Smooth muscle cell (in vitro differentiated cells): Measurements from ENCODE around the gene PTPRO. TPM values are rescaled to one million over a fixed set of nuclear protein-coding genes. Genes with fewer than 3 reads are reported as not detected.

Experiments
- DNase-seq: peaks from one replicate; lab custom pipeline; 2025; ENCODE audit not compliant: unreplicated experiment; lab: John Stamatoyannopoulos, UW
- H2AFZ ChIP-seq: fragments of 200-600 bp; sonication (generic); 2 replicates; pipeline ENCODE4 v1.6.0; 2016; ENCODE audit warnings: antibody characterized with exemption, low read depth, mild to moderate bottlenecking
- H3F3A ChIP-seq: fragments of 200-600 bp; sonication (generic); 2 replicates; pipeline ENCODE4 v1.6.0; 2017; ENCODE audit warnings: antibody characterized with exemption, low read depth
- H3K27ac ChIP-seq: fragments of 200-600 bp; sonication (generic); 2 replicates; pipeline ENCODE4 v1.5.1; 2016; ENCODE audit warnings: low read depth, mild to moderate bottlenecking
- H3K27me3 ChIP-seq: fragments of 200-600 bp; sonication (generic); 2 replicates; pipeline ENCODE4 v1.6.1; 2016; ENCODE audit warnings: low read depth, mild to moderate bottlenecking
- H3K36me3 ChIP-seq: fragments of 200-600 bp; sonication (generic); 2 replicates; pipeline ENCODE4 v1.5.1; 2016; ENCODE audit warnings: low read depth
- H3K4me1 ChIP-seq: fragments of 200-600 bp; sonication (generic); 2 replicates; pipeline ENCODE4 v1.5.1; 2016; ENCODE audit warnings: low read depth
- H3K4me2 ChIP-seq: fragments of 200-600 bp; sonication (generic); 2 replicates; pipeline ENCODE4 v1.6.0; 2016; ENCODE audit warnings: mild to moderate bottlenecking
- H3K4me3 ChIP-seq: fragments of 200-600 bp; sonication (generic); 2 replicates; pipeline ENCODE4 v1.5.1; 2016; ENCODE audit warnings: mild to moderate bottlenecking
- H3K79me2 ChIP-seq: fragments of 200-600 bp; sonication (generic); 2 replicates; pipeline ENCODE4 v1.6.0; 2016; ENCODE audit warnings: low read depth, mild to moderate bottlenecking
- H3K9ac ChIP-seq: fragments of 200-600 bp; sonication (generic); 2 replicates; pipeline ENCODE4 v1.6.0; 2016; ENCODE audit warnings: low read depth
- H3K9me3 ChIP-seq: fragments of 200-600 bp; sonication (generic); replicated peaks from 2 replicates; pipeline ENCODE4 v1.5.1; 2016; ENCODE audit warnings: low read depth
- H4K20me1 ChIP-seq: fragments of 200-600 bp; sonication (generic); 2 replicates; pipeline ENCODE4 v1.6.0; 2016; ENCODE audit warnings: low read depth
- CTCF ChIP-seq: fragments of 200-600 bp; sonication (generic); IDR thresholded peaks from 2 replicates; pipeline ENCODE4 v1.5.1; 2017; ENCODE audit warnings: borderline replicate concordance, mild to moderate bottlenecking, antibody characterized with exemption; ENCODE audit not compliant: insufficient read depth, poor library complexity, severe bottlenecking
- WGBS: methylation state at CpG from one replicate; pipeline ENCODE4 v1.1.7; 2016; ENCODE audit warnings: low lambda C conversion rate; 5-methylcytosine and 5-hydroxymethylcytosine counted together
- polyA plus RNA-seq: library from polyadenylated mRNA; unstranded; fragments of >200 nt; fragmentation: Nextera tagmentation; extraction: Ambion mirVana; gene quantifications from 2 replicates; pipeline ENCODE4 v1.2.1, GENCODE V29; 2016
- total RNA-seq: library from RNA; depleted of rRNA; stranded (reverse); fragments of >200 nt; gene quantifications from 2 replicates; pipeline ENCODE4 v1.2.3, GENCODE V29; 2014

Gene PTPRO
- total and polyA plus RNA-seq, 2 experiments from 2014 or later: not detected

- Histone ChIP-seq H3K4me1 (no peaks in the 10 kb centered on the region), H3K27ac (no peak overlapping the region), H3F3A (no peaks in the 10 kb centered on the region), H3K4me3 (no peak overlapping the region), H2AFZ (no peak overlapping the region), H3K79me2 (no peaks in the 10 kb centered on the region), H3K9ac (no peak overlapping the region), H3K27me3 (no peaks in the 10 kb centered on the region), H3K36me3 (no peaks in the 10 kb centered on the region), H3K9me3 (no peaks in the 10 kb centered on the region), H3K4me2 (no peak overlapping the region), H4K20me1 (no peaks in the 10 kb centered on the region)
- WGBS: 94% methylated on average over 2 of the region's 2 CpGs
- DNase-seq: no peak
- no peak for TF ChIP-seq CTCF
Measured at GRCh38 chr12:15555446-15555845, 233.1 kb downstream of the PTPRO start.

DNA sequence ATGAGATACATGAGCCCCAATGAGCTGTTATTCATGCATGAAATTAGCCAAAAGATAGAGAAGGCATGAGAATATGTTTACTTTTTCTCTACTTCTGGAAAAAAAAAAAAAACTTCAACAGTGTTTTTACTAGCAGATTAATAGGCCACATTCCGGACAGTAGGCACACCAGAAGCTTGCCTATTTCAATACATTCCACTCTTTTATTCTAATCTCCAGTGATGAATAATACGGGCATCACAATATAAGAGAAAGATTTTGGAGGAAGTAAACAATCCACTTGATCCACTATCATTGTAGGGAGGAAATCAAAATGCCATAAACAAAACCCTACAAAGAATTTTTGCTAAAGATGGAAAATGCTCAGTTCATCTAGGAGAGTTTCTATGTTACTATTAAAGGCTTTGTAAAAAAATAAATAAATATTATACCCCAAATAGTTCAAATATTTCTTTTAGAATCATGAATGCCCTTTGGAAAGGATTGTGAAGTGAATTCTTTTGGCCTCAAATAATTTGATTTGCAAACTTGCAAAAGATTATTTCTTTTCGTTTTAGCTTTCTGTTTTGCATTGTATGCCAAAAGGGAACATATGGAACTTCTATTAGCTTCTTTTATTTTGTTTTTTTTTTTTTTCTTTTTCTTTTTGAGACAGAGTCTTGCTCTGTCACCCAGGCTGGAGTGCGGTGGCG is 234.2 kb downstream of the PTPRO start:
- Histone ChIP-seq H3K9me3 (no peaks in the 10 kb centered on the region), H3K4me1 (no peaks in the 10 kb centered on the region), H3K4me3 (no peak overlapping the region), H2AFZ (no peak overlapping the region), H3K27ac (no peak overlapping the region), H3K4me2 (no peak overlapping the region), H3K36me3 (no peaks in the 10 kb centered on the region), H3F3A (no peaks in the 10 kb centered on the region), H3K9ac (no peak overlapping the region), H3K79me2 (no peaks in the 10 kb centered on the region), H3K27me3 (no peaks in the 10 kb centered on the region), H4K20me1 (no peaks in the 10 kb centered on the region)
- 76% methylated on average over 5 of the region's 5 CpGs for WGBS
- TF ChIP-seq CTCF: no peak
- DNase-seq: no peak

- H3K4me3 ChIP-seq: no peak overlapping the region
Measured at GRCh38 chr12:15558915-15559528, 236.7 kb downstream of the PTPRO start.

More at GRCh38 chr12:15558915-15559528, 236.7 kb downstream of the PTPRO start:
- no peak for TF ChIP-seq CTCF
- Histone ChIP-seq H3K36me3 (no peaks in the 10 kb centered on the region), H2AFZ (no peak overlapping the region), H3K27ac (no peak overlapping the region), H3K9ac (no peak overlapping the region), H4K20me1 (no peaks in the 10 kb centered on the region), H3K4me1 (no peaks in the 10 kb centered on the region), H3K27me3 (no peaks in the 10 kb centered on the region), H3F3A (no peaks in the 10 kb centered on the region), H3K4me2 (no peak overlapping the region), H3K9me3 (no peaks in the 10 kb centered on the region), H3K79me2 (no peaks in the 10 kb centered on the region)
- no peak for DNase-seq
- WGBS: 83% methylated on average over 2 of the region's 2 CpGs
